Keratinocyte (primary cell): ENCODE data around the gene SEMA3E.

Experiments used
- CTCF ChIP-seq, 3 experiments: IDR thresholded peaks in 1 of 3; conservative IDR thresholded peaks in 1 of 3; optimal IDR thresholded peaks in 1 of 3; 2 replicates in 2 of 3; 3 replicates in 1 of 3; pipeline versions ENCODE3 to v1.5.1; 2011; ENCODE audit warnings: low read length in 3 of 3, mild to moderate bottlenecking in 3 of 3, moderate library complexity in 2 of 3, control low read depth in 1 of 3, inconsistent platforms in 1 of 3; ENCODE audit not compliant: insufficient read depth in 2 of 3; ENCODE audit errors: extremely low read depth in 1 of 3
- EZH2 ChIP-seq: IDR thresholded peaks from one replicate; pipeline ENCODE4 v1.6.1; 2012; ENCODE audit warnings: inconsistent platforms, mild to moderate bottlenecking, low read length, moderate library complexity

GRCh38 chr7:83517035-83517700 lies 131.8 kb downstream of the SEMA3E start:
- no peak for TF ChIP-seq CTCF (optimal IDR thresholded peaks at IDR 0.05 in 1 of 3, IDR thresholded peaks at IDR 0.05 in 1 of 3, conservative IDR thresholded peaks at IDR 0.05 in 1 of 3; ENCODE audit: extremely low read depth in 1 of 3, insufficient read depth in 2 of 3, low read length in 3 of 3)
- no peak for TF ChIP-seq EZH2
